EH (cell line): ENCODE data around the gene ARHGAP15.

Experiments
- DNase-seq: peaks from one replicate; pipeline ENCODE4 v3.0.0-alpha.2; 2015; ENCODE audit warnings: low read depth

Gene ARHGAP15

DNA sequence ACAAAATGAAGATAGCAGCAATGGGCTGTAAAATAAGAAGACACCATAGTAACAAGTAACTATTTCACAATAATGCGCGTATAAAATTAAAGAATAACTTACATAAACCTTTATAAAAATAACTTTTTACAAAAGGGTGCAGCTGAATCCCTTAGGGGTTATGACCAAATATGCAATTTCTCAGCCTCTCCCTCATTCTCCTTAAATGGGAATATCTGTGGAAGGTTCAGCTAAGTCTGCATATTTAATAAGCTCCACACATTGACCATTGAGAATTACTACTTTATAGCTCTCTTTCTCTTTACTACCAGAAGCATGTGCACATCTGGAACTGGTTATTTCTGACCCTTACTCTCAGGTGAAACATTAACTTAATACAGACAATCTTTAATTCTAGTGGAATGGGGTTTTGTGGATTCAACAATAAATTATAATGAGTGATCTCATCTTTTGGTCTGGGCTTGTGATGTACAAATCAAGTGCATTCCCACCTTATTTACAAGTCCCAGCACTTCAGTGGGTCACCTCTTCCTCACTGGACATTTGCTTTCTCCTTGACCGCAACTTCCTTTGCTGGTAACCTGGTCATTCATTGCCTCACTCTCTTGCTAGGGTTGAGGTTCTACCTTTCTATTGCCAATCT lies 15.7 kb downstream of the ARHGAP15 start:
- no peak for DNase-seq

DNA sequence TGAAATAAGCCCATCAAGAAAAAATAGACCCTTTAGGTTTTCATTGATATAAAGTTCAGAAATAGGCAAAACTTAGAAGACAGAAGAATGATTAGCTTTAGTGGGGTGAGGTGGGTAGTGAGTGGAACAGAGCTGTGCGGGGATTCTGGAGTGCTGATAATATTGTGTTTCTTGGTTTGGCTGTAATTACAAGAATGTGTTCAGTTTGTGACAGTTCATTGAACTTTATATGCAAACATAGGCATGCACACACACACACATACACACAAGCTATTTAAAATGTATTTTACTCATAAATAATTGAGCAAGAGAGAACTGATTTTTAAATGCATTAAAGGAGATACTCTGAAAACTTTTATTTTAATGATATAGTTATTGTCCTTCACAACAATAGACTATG lies 17.1 kb downstream of the ARHGAP15 start:
- DNase-seq: no peak

- no peak for DNase-seq
These were observed 17.8 kb downstream of the ARHGAP15 start for GRCh38 chr2:143146815-143147530.

DNA sequence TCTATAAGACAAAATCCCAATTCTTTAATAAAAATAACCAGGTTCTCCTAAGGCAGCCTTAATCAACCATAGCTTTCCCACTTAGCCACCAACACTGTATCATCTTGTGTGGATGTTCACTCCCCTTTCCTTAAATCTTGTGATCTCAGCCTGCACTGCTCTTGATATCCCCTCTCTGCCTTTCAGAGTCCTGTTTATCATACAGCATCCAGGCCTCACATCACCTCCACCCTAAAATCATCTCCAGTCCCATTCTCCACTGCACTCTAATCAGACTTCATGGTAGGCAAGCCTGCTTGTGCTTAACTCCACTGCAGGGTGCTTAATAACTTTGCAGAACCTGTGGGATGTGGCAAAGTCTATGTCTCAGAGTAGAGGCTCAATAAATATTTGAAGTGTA lies 18.8 kb downstream of the ARHGAP15 start:
- no peak for DNase-seq

DNA sequence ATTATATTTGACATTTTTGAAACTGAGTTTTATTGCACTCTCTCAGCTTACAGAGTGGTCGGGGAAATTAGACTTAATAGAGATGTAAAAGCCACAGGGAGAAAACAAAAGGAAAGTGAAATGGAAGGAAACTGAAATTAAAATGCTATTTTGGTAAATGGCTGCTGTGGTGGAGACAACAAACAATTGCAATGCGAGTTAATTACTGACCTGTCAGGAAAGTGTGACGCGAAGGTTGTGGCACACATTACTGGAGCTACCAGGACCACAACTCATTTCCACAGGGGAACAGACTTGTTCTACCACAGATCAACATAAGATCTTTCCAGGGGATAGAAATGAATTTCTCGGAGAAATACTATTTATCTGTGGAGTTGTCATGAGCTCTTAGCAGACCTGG lies 19.5 kb downstream of the ARHGAP15 start:
- no peak for DNase-seq

- no peak for DNase-seq
These were observed 21.1 kb downstream of the ARHGAP15 start for GRCh38 chr2:143150287-143150686.

DNA sequence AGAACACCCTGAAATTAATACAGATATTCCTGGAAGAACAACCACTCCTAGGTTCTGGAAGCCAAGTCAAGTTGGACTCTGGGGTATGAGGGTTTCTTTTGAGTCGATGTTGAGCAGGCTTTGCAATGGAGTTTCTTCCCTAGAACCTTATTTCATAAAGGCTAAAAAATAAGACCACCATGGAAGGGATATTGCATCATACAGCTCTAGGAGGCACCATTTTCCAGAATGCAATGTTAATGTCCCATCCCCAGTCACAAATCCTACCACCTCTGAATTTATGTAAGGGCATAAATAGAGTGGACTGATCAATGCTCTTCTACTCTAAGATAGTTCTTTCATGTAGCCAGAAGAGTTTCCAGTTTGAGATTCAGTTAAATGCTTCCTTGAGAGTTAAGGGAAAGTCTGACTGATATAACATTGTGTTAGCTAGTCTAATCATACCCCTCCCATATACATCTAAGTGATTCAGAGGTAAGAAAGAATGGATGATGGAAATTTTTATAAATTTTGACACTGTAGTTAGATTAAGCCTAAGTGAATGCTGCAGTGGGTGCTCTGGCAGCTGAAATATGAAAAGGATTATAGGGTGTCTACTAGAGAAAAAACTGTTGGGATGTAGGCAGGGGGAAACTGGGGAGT lies 22.0 kb downstream of the ARHGAP15 start:
- no peak for DNase-seq

DNA sequence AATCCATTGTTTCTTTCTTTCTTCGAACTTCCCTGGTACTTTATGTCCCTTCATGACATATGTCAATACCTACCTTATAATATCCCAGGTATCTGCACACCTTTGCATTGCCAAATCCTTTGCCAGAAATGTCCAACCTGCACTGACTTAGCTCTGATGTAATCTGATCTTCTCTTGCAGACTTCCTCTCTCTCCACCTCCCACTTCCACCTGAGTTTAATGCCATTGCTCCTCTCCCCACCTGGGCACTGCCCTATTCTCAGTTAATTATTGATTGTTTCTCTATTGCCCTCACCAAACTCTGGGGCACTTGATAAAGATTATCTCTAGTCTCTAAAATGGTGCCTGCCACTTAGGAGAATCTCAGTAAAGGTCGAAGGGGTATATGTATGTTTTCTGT lies 23.0 kb downstream of the ARHGAP15 start:
- no peak for DNase-seq

DNA sequence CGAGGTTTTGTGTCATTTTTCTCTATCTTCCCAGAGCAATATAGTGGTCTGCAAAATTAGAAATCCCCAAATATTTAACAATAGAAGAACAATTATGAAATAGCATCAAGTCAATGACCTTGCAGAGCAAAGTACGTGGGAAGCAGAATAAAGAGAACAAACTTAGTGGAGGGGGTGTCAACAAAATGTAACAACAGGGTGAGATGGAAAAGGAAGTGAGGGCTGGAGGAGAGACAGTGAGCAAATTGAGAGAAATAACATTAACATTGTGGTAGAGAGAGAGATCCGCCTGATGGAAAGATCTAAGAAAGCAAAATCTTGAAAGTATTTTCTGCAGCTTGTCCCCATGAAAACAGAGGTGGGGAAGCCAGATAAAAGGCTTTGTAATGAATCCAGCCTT lies 23.4 kb downstream of the ARHGAP15 start:
- DNase-seq: no peak

DNA sequence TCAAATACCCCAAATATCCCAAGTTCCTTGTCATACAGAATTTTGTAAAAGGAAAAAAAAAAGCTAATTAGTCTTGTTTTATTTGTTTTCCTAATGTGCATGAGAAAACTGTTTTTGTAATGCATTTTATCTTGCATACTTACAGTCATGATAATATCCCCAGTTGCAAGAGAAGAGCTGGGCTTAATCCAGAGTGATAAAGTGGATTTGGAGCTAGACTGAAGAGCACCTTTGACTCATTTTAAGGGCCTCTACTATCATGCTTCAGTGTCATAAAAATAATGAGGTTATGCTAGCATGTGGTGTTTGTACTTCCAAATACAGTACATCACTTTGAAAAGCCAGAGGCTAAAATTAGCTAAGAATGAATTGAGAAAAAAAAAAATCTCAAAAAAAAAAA lies 26.4 kb downstream of the ARHGAP15 start:
- DNase-seq: no peak

DNA sequence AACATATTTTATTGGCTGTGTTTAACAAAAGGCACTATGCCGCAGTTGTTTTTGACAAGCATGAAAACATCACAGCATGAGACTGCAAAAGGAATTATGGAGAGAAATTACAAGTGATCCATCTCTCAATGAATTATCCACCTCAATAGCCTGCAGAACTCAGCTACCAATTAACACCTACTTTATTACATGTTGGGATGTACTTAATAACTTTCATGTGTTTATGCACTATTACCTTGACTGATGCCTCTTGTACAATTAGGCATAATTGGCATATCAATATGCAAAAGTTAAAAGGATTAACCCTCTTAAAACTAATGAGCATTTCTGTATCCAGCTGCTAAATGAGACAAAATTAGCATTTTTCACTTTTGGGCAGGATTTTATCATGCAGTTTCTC lies 27.8 kb downstream of the ARHGAP15 start:
- DNase-seq: no peak

DNA sequence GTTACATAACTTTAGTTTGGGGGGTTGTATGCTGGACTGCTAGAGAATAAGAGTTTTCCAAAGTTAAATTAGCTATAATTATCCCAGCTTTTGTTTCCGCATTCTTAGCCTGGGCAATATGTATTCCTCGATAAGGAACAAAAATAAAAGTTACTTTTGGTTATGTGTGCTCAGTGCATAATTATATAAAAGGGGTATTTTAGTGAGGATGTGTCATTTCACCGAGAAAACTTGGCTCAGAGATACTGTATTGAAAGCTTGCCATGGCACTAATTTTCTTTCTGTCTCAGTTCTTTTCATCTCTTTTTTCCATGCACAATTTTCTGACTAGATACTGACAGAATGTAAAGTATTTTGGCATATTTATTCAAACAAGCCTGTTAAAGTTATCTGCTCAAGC lies 28.2 kb downstream of the ARHGAP15 start:
- DNase-seq: no peak

DNA sequence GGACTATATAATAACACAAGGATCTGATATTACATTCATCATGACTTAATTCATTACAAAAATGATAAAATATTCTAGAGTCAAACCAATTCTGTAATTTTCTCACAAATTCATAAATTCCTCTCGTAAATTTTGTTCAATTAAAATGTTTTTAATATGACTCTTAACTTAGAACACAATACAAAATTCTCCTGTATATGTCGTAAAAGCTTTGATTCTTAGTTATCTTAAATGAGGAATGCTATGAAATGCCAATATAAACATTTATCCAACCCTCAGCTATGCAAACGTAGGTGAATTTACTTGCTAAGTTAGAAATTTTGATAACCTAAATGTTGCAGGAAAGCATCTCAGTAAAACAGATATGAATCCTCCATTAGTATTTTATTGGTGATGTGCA lies 28.9 kb downstream of the ARHGAP15 start:
- DNase-seq: no peak

- DNase-seq: no peak
These were observed 29.6 kb downstream of the ARHGAP15 start for GRCh38 chr2:143158551-143159485.

DNA sequence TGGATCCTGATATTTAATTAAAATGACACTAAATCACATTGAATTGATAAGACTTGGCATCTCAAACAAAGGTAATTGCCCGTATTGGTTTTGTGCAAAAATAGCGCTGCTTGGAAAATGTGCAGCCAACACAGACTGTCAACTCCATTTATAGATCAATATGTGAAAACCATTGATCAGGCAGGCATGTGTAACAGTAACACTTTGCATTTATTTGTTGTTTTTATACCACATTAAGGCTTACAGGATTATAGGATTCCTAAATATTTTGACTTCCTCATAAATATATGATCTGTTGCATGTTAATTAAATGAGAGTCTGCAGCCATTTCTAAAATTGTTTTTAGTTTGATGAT lies 30.2 kb downstream of the ARHGAP15 start:
- DNase-seq: no peak

DNA sequence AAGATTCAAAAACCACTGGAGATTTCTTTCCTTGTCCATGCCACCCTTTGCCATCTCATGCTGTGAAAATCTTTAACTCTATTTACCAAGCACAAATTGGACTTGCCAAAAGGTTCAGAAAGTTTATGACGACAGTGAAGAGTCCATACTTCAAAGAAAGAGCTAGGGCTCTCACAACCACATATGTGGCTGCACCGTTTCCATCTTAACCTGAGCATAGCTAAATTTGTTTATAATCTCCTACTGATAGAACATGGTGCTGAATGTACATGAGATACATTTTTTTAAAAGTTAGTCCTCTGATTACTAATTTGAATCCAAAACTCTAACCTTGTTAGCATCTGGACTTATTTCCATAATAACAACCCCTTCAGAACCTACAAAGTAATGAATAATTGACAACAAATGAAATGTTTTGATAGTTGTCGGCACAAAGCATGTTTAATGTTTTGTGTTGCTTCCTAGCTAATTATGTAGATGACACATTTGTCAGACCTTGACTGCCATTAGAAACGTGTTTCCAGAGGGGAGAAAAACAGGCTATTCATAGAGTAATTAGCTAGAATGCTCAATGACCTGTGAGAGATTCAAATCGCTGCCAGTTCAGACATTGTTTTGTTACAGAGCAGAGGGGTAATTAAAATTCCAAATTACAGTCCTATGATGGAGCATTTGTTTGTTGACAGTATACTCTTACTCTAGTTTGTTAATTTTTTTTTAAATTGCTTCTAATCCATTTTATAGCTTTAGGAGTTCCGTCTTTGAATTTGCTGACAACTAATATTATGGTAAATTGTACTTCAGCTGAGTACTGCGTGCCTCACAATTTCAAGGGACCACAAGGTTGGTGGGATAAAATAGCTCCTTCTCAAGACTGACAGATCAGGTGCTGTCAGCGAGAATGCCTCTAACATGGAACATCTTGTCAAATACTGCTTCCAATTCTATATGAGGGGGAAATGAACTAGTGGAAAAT lies 31.8 kb downstream of the ARHGAP15 start:
- DNase-seq: no peak

GRCh38 chr2:143162123-143162837 lies 33.1 kb downstream of the ARHGAP15 start:
- DNase-seq: peak; percentile 53

DNA sequence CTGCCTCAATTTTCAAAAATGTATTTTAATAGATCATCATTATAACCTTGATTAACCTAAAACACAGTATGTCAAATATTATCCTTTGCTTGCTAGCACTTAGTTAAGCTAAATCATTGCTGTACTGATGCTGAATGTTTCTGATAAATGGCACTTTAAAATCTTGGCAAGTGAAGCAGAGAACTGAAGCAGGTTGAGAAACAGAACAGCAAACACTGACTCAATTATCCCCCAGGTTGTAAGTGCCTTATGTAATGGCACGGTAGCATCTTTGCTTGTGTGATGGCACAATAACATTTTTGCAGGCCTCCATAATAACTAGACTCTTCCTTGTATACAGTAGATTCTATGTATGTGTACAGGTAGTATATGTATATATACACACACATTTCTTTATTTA lies 33.8 kb downstream of the ARHGAP15 start:
- no peak for DNase-seq

DNA sequence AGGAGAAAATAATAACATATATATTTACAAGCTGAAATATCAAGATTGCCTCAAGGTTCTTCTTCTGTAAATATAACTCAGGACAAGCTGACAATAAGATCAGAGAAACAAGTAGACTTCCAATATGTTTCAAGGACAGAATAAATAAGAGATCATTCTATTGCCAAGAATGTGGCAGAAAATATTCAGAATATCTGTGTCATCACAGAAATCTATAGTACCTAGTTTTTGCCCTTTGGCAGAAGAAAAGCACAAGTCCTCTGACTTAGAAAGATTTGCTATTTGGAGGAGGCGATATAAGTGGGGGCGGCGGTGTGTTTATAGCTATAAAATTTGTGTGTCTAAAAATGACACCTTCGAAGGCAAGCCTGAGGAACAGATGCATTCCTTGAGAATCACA lies 34.3 kb downstream of the ARHGAP15 start:
- DNase-seq: no peak

- no peak for DNase-seq
These were observed 36.1 kb downstream of the ARHGAP15 start for GRCh38 chr2:143165291-143165690.

DNA sequence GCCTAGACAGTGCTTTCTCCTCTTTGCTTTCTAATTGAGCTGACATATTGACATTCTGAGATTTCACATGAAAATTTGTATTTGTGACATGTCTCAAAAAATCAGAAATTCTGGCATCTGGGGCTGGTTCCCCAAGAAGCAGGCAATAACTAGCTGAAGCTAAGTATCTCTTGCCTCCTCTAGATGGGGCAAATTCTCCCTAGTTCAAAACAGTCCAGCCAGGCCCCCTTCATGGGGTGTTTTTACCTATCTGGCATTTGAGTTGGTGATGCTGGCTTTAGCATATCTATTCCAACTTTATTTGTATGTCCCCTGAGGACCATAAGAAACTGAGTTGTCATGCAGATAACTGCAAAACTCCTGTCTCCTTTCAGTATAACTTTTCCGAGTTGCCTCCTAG lies 39.9 kb downstream of the ARHGAP15 start:
- DNase-seq: no peak
